CD4-positive, alpha-beta T cell treated with Interleukin-21 for 1 hour (primary cell): ENCODE measurements around the gene SRBD1.

Experiments used
- DNase-seq: peaks from one replicate; pipeline ENCODE4 v3.0.0-alpha.2; 2020

The SRBD1 gene

DNA sequence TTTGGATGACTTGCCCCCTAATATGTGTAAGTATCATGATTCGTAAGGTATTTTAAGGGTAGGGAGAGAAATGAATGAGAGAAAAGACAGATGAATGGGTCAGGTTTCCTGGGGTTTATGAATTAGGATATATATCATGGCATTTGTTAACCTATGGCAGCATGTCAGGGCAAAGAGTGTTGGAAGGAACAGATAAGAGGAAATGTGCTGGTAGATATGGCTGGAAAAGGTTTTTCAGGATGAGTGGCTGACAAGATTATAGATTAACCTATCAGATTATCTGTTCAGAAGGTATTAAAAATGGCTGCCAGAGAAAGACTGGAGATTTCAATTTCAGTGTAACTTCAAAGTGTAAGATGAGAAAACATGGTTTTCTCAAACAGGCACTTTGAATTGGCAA, 67.8 kb downstream of the SRBD1 start:
- DNase-seq = no peak

GRCh38 chr2:45542013-45542412, 69.1 kb downstream of the SRBD1 start:
- no peak for DNase-seq

DNA sequence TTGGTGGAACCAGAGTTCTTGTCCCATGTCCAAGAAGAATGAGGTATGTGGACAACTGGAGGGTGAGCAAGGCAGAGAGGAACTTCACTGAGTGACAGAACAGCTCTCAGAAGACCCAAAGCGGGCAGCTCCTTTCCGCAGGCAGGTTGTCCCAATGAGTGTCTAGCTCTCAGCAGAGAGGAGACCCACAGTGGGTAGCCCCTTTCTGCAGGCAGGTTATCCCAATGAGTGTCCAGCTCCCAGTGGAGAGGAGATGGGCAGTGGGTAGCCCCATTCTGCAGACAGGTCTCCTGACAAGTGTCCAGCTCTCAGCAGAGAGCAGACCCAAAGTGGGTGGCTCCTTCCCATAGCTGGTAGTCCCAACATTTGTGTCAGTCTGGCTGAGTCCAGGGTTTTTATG, 69.6 kb downstream of the SRBD1 start:
- DNase-seq = no peak

- no peak for DNase-seq
Measured at GRCh38 chr2:45540942-45541341, 70.1 kb downstream of the SRBD1 start.

DNA sequence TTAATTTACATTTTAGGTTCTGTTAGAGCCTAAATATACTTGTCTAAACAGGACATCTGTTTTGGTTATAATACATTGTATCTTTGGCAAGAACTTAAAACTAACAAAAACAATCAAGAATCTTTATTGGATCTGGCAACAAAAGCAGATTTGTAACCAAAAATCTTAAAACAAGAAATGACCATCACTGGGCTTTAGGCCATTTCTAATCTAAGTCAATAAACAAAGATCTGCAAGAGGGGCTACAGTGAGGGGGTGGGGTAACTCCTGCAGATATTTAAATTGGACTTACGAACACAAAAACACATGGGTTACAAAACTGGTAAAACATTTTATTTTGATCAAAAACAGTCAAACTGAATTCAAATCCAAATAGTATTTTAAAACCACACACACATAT, 77.3 kb downstream of the SRBD1 start:
- no peak for DNase-seq

- DNase-seq = no peak
Measured at GRCh38 chr2:45532181-45532580, 78.9 kb downstream of the SRBD1 start.

DNA sequence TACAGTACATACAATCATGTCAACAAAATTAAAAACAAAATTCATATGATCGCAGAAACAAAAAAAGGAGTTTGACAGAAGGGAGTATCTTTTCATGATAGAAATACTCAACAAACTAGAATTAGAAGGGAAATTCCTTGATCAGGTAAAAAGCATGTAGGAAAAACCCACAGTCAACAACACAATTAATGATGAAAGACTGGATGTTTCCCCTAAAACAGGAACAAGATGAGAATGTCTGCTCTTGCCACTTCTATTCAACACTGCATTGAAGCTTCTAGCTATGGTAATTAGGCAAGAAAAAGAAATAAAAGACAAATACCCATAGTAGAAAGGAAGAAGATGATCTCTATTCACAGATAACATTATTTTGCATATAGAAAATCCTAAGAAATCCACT, 87.1 kb downstream of the SRBD1 start:
- no peak for DNase-seq

DNA sequence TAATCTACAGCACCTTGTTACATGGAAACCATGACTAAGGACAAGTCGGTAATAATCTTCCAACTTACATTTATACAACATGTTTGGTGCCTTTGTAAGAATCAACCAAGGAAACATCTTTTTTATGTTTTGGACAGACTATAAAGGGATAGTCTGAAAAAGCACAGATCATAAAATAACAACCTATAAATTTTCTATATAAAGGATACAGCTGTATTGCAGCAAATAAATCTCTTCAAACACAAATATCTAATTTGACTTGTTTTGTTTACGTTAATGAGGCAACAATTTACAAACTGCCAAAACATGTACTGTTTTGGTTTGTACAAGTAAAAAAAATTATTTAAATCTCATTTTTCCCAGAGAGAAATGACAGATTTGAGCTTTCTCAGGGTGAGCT, 92.5 kb downstream of the SRBD1 start:
- no peak for DNase-seq

- no peak for DNase-seq
Measured at GRCh38 chr2:45510701-45511420, 100.2 kb downstream of the SRBD1 start.

DNA sequence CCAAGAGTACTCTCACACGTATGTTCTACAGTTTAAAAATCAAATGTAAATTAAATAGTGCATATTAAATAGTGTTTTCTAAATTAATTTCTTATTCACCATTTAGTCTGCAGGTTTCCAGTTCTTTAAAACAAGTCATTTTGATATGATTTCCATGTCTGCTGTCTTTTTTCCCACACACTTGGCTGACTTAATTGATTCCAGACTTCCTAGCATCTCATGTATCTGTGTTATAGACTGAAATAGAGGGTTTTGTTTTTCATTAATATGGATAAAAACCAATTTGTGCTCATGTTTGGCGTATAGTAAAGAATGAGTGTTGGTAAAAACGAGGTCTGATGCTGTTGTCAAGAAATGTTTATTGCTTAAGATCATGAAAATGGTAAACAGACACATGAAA, 104.3 kb downstream of the SRBD1 start:
- no peak for DNase-seq

GRCh38 chr2:45505138-45505537, 105.9 kb downstream of the SRBD1 start:
- no peak for DNase-seq

DNA sequence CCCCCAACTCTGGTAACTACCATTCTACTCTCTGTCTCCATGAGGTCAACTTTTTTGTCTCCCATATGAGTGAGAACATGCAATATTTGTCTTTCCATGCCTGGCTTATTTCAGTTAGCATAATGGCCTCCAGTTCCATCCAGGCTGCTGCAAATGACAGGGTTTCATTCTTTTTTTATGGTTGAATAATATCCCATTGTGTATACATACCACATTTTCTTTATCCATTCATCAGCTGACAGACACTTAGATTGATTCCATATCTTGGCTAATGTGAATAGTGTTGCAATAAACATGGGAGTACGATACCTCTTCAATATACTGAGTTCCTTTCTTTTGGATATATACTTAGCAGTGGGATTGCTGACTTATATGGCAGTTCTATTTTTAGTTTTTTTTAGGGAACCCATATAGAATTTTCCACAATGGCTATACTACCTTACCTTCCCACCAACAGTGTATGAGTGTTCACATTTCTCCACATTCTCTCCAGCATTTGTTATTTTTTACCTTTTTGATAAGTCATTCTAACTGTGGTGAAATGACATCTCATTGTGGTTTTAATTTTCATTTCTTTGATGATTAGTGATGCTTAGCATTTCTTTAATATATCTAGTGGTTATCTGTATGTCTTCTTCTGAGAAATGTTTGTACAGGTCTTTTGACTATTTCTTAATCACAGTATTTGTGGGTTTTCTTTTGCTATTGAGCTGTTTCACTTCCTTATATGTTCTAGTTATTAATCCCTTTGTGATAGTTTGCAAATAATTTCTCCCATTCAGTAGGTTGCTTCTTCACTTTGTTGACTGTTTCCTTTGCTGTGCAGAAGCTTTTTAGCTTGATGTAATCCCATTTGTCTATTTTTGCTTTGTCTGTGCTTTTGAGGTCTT, 112.2 kb downstream of the SRBD1 start:
- no peak for DNase-seq

- DNase-seq = no peak
Measured at GRCh38 chr2:45497355-45497754, 113.7 kb downstream of the SRBD1 start.

GRCh38 chr2:45496869-45497268, 114.2 kb downstream of the SRBD1 start:
- no peak for DNase-seq

- no peak for DNase-seq
Measured at GRCh38 chr2:45494978-45495293, 116.1 kb downstream of the SRBD1 start.

DNA sequence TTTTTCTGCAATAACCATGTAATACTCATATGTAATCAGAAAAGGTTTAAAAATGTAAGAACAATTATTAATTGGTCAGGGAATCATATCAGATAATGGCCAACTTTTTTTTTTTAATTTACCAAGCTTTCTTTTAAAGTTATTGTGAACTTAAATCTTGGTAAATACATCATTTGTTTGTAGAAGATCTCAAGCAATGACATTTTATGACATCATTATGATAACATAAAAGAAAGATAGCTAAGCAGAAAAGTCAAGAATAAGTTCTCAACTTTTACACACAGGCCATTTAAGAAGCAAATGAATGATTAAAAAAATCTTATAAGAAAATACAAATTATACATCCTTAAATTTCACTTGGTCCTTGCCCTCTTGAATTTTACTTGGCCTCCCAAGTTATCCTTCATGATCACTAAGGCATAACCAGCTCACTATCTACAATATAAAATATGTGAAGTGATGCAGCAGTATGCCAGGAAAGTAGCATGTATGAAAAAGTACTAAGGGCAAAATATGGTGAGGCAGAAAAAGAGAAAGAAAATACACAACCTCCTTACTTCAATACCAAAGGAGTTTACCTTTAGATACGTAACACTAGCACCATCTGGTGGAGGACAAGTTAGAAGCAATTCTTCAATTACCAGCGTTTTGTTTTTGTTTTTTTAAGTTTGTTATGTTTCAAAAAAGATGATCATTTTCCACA, 116.6 kb downstream of the SRBD1 start:
- peak; percentile 50 for DNase-seq

DNA sequence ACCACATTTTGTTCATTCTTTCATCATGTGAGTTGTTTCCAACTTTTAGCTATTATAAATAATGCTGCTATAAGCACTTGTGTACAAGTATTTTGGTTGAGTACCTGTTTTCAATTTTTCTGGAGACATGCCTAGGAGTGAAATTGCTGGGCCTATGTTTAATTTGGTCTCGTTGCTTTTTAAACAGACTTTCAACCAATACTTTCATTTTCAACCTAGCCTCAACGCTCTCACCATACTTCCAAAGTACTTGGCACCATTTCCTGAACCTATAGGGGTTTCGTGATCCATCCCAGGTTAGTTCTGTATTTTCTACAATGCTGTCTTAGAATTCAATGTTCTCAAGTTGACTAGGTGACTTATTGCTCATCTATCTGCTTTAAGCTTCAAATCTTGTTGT, 126.1 kb downstream of the SRBD1 start:
- DNase-seq = no peak

DNA sequence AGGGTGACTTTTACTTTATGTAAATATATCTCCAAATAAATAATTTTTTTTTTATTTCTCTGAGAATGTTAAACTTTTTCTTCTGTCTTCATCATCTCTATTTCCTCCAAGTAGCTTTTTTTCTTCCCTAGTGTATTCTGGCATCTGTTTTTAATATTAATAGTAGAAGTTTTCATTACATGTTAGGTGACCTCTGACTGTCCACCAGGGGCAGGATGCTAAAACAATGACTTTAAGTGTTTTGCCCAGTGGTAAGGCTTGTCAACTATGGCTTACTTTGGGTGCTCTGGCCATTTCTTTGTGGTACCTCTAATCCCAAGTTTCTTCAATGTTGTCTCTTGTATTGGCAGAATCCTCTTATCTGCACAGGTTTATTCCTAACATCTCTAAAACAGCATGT, 127.1 kb downstream of the SRBD1 start:
- DNase-seq = no peak

GRCh38 chr2:45477546-45477945, 133.5 kb downstream of the SRBD1 start:
- DNase-seq = no peak

DNA sequence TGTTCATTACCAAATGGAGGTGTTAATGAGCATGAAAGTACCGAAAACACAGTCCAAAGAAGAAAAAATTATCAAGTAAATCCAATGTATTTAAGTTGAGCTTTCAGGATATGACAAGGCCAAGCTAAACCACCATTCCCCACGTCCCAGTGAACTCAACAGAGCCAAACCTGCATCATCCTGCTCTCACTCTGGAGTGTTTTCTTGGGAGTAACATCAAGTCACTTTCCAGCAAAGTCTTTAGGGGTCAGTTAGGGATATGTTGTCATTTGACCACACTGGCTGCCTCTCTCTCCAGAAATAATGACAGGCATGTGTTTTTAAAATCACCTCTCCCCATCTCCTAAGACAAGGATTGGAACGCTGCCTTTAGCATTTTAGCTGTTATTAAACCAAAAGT, 140.5 kb downstream of the SRBD1 start:
- no peak for DNase-seq

- DNase-seq = no peak
Measured at GRCh38 chr2:45469314-45470099, 141.6 kb downstream of the SRBD1 start.

DNA sequence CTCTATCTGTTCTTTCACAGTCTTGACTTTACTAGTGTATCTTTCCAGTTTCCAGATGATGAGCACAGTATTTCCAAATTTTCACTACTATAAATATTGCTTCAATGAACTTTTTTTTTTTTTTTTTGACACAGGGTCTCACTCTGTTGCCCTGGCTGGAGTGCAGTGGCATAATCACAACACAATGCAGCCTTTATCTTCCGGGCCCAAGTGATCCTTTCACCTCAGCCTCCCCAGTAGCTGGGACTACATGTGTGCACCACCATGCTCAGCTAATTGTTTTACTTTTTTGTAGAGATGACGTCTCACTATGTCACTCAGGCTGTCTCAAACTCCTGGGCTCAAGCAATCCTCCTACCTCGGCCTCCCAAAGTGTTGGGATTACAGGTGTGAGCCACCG, 142.8 kb downstream of the SRBD1 start:
- no peak for DNase-seq

DNA sequence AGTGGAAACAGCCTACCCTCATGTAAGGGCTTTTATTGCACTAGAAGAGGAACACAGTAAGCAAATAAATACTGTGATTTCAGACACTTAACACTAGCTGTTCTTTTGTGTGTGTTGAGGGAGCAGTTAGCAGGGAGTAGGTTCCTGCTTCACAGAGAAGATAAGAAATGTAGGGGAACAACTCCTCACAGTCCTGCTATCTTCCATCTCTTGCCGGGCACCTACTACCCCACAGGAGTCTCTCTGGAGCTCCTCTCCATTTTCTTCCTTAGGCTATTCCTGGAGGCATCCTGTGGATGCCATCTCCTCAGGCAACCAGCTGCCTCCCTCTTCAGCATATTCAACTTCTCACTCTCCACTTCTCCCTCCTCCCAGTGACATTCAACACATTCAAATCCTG, 145.0 kb downstream of the SRBD1 start:
- DNase-seq = no peak
